Lung microvascular endothelial cell (primary cell): Measurements from ENCODE around the gene SSNA1. TPM values are rescaled to one million over a fixed set of nuclear protein-coding genes. Genes with fewer than 3 reads are reported as not detected.

Experiments
- DNase-seq, 2 donors: peaks; one replicate each; pipeline versions ENCODE4 v3.0.0 to v3.0.0-alpha.2; 2010; ENCODE audit warnings: low read depth in 2 of 2
- total RNA-seq: library from RNA; depleted of rRNA; stranded (reverse); fragments of >200 nt; gene quantifications from 2 replicates; pipeline ENCODE4 v1.2.1, GENCODE V29; 2014

Gene SSNA1
- total RNA-seq, 1 donor from 2014 or later, result 97.4 TPM

DNA sequence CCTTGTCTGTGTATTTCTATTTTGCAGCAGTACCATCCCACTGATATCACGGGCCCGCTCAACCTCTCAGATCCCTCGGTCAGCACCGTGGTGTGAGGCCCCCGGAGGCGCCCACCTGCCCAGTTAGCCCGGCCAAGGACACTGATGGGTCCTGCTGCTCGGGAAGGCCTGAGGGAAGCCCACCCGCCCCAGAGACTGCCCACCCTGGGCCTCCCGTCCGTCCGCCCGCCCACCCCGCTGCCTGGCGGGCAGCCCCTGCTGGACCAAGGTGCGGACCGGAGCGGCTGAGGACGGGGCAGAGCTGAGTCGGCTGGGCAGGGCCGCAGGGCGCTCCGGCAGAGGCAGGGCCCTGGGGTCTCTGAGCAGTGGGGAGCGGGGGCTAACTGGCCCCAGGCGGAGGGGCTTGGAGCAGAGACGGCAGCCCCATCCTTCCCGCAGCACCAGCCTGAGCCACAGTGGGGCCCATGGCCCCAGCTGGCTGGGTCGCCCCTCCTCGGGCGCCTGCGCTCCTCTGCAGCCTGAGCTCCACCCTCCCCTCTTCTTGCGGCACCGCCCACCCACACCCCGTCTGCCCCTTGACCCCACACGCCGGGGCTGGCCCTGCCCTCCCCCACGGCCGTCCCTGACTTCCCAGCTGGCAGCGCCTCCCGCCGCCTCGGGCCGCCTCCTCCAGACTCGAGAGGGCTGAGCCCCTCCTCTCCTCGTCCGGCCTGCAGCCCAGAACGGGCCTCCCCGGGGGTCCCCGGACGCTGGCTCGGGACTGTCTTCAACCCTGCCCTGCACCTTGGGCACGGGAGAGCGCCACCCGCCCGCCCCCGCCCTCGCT is 20.5 kb upstream of the SSNA1 start:
- DNase-seq, result no peak

- DNase-seq, result no peak
Measured at GRCh38 chr9:137168573-137168903, 19.9 kb upstream of the SSNA1 start.

DNA sequence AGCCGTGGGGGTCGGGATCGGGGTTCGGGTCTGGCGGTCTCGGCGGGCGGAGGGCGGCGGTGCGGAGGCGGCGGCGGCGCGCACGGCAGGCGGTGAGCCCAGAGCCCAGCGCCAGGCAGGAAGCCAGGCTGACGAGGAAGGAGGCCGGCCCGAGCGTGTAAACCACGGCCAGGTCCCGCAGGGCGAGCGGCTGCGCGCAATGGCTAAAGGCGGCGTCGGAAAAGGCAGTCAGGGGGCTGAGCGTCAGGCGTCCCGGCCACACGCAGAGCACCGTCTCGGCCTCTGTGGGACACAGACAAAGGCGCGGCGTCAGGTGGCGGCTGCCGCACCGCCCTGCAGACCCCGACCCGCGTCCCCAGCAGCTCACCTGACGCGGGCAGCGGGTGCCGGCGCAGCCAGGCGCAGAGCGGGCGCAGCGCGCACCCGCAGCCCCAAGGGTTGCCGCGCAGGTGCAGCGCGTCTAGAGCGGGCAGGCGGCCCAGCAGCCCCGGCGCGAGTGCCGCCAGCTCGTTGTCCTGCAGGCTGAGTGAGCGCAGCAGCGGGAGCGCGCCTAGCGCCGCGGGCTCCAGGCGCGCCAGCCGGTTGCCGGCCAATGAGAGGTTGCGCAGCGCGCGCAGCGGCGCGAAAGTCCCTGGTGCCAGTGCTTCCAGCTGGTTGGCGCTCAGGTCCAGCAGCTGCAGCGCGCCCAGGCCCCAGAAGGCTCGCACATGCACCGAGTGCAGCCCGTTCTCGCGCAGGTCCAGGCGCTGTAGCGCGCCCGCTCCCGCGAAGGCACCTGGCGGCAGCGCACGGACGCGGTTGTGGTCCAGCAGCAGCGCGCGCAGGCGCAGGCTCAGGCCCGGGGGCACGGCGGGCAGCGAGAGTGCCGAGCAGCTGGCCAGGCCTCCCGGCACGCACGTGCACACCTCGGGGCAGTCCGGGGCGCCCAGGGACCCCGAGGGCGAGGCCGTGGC is 19.3 kb upstream of the SSNA1 start:
- peak; percentile 40 to 72 for DNase-seq

- DNase-seq, result no peak
Measured at GRCh38 chr9:137169896-137170358, 18.5 kb upstream of the SSNA1 start, which contains the start of gene LRRC26. TSS of gene LRRC26 (minus strand) at chr9:137170051. CDS start at chr9:137169943, 108 bp downstream.

GRCh38 chr9:137170486-137171148 is 17.9 kb upstream of the SSNA1 start:
- no peak for DNase-seq

DNA sequence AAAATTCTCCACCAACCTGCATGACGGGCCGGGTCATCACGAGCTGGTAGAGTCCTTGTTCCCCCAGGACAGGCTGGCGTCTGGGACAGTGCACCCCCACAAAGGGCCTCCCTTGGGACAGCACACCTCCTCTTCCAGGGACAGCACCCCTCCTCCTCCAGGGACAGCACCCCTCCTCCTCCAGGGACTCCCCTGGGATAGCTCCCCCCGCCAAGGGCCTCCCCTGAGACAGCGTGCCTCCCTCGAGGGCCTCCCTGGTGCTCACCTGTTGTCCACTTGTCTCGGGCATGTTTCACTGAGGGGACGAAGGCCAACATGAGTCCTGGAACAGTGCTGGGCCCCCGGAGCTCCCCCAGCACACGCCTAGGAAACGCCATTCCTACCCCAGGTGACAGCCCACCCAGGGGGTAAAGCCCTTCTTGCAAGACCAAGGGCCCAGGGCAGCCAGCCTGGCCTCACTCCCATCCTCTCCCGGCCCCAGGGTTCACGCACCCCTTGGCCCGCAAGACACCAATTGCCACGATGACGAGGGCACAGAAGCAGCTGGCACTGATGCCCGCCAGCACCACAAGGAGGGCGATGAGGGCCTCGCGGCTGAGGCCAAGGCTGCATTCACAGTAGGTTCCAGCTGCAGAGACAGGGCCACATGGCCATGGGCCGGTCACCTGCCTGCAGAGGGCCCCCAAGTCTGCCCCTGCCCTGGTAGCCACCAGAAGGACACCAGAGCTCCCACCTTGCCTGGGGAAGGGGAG is 17.2 kb upstream of the SSNA1 start:
- DNase-seq, result no peak

- DNase-seq, result no peak
Measured at GRCh38 chr9:137172901-137173795, 15.3 kb upstream of the SSNA1 start.

- DNase-seq, result no peak
Measured at GRCh38 chr9:137173796-137174664, 14.4 kb upstream of the SSNA1 start.

DNA sequence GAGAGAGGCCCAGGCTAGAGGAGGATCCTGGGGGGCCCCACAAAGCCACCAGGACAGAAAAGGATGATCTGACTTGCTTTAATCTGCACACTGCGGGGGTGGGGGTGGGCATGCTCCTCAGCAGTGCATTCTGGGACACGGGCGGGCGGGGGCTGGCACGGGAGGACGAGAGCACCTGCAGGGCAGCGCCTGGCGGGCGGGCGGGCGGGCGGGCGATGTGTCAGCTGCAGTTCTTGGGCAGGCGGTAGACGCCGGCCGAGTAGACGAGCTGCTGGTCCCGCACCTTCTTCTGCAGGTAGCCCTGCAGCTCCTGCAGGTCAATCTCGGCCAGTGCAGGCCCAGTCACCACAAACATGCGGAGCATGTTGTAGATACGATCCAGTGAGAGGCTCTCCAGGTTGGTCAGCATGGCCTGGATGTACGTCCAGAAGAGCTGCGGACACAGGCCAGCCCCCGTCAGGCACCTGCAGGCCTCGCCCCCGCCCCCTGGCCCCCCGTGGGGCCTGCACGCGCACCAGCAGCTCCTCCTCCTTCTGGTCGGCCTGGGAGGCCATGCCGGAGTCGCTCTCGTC is 13.7 kb upstream of the SSNA1 start:
- DNase-seq, result no peak

DNA sequence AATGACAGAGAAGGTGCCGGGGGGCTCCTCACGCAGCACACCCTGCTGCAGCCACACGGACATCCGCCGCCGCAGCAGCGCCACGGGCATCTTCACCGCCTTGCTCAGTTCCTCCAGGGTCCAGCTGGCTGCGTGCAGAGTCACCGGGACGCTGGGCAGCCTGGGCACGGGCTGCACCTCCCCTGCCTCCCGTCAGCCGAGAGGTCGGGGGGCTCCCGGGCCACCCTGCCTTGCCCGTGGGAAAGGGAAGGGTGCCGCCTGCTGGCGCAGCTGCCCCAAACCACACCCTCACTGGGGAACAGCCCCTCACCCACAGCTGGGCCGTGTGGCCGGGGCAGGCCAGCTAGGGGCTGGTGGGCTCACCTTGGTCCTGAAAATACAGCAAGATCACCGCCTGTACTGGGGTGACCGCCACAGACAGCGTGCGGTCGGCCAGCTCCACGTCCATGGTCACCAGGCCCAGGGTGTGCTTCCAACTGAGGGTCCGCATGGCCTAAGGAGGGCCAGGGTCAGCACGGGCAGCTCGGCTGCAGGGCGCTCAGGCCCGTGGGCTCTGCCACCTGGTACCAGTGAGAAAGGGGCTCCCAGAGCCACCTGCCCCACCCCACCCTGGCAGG is 13.0 kb upstream of the SSNA1 start:
- DNase-seq, result no peak

GRCh38 chr9:137176302-137177182 is 11.9 kb upstream of the SSNA1 start:
- DNase-seq, result peak; percentile 57 to 65

GRCh38 chr9:137178201-137178938 is 10.1 kb upstream of the SSNA1 start:
- peak in 1 of 2 donors; percentile 22 for DNase-seq

- DNase-seq, result no peak
Measured at GRCh38 chr9:137178939-137179630, 9.4 kb upstream of the SSNA1 start.

DNA sequence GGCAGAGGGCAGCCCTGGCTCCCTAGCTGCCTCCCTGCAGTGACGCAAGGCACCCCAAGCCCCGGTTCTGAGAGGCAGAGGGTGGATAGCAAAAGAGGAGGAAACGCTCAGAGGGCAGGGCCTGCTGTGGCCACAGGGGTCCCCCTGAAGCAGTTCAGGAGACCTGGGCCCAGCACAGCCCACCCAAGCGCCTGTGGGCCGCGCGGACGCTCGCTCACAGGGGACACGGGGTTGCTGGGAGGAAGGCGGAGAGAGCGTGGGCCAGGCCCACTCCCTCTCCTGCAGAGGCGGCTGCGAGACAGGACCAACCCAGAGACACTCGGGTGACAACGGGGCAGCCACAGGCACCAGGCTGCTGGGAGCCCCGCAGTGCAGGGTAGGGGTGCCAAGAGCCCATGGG is 8.7 kb upstream of the SSNA1 start:
- DNase-seq, result no peak

GRCh38 chr9:137180491-137180890 is 8.0 kb upstream of the SSNA1 start:
- DNase-seq, result no peak

DNA sequence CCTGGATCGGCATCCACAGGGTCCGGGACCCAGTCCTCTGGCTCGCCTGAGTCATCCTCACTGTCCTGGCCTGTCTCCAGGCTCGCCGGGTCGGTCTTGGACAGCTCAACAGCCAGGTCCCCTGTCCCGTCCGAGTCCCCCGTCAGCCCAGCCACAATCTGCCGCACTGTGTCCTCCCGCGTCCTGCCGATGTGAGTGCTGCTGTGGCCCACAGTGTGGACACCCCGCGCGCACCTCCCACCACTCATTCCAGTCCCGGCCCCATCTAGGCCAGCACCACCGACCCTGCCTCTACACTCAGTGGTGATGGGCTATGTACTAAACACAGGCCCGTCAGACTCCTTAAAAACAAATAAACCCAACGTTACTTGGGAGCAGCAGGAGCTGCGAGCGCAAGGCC is 6.8 kb upstream of the SSNA1 start:
- no peak for DNase-seq
